ENCODE results near the gene TBX1. TPM values are rescaled to one million over a fixed set of nuclear protein-coding genes. Genes with fewer than 3 reads are reported as not detected.

TBX1 gene
- polyA plus RNA-seq, 3 donors = not detected

- H3K9me3 ChIP-seq (replicated peaks in 1 of 2; ENCODE audit: control insufficient read depth in 1 of 2, insufficient read depth in 1 of 2, low read length in 2 of 2) = peaks cover 6 to 37% of the 10 kb centered on the region in 2 donors
- no peak overlapping the region for H3K27ac ChIP-seq (ENCODE audit: low read depth in 1 of 2, low read length in 2 of 2)
- H4K20me1 ChIP-seq (ENCODE audit: insufficient read depth, low read length) = no peaks in the 10 kb centered on the region
These were observed 4.3 kb downstream of the TBX1 start for GRCh38 chr22:19764636-19765476.

More at GRCh38 chr22:19764636-19765476, 4.3 kb downstream of the TBX1 start:
- intact Hi-C loops (cut with micrococcal nuclease) = no loop called here
- H3K9me3 Mint-ChIP-seq = peaks cover 0 to 29% (median 14%) of the 10 kb centered on the region in 7 donors
- peak overlapping the region; percentile 41 for H3K4me2 ChIP-seq (replicated peaks; ENCODE audit: extremely low read depth, low read length, poor library complexity, severe bottlenecking)
- no peak overlapping the region for H2AFZ ChIP-seq (ENCODE audit: insufficient read depth, low read depth, low read length, poor library complexity, severe bottlenecking)
- 63% methylated on average over 19 of the region's 25 CpGs for WGBS (ENCODE audit: insufficient coverage)
- H3K4me3 ChIP-seq (replicated peaks in 1 of 3; ENCODE audit: low read depth in 2 of 3, low read length in 3 of 3) = no peak overlapping the region
- no peak for TF ChIP-seq CTCF (IDR thresholded peaks at IDR 0.05)
- peaks cover 46 to 79% of the 10 kb centered on the region in 2 donors for H3K27me3 ChIP-seq (ENCODE audit: control insufficient read depth in 2 of 2, insufficient read depth in 2 of 2, low read length in 2 of 2)
- peaks cover 22% of the 10 kb centered on the region for H3K4me1 Mint-ChIP-seq
- peaks cover 19 to 32% of the 10 kb centered on the region in 2 donors for H3K4me1 ChIP-seq (ENCODE audit: control insufficient read depth in 1 of 2, insufficient read depth in 2 of 2, low read length in 2 of 2)
- peak overlapping the region; percentile 21 to 85 for H3K4me3 Mint-ChIP-seq
- H3K79me2 ChIP-seq (ENCODE audit: insufficient read depth, low read length) = no peaks in the 10 kb centered on the region
- H3K36me3 ChIP-seq (replicated peaks in 1 of 2; ENCODE audit: control insufficient read depth in 1 of 2, insufficient read depth in 2 of 2, low read length in 2 of 2) = no peaks in the 10 kb centered on the region
- peaks cover 4 to 13% of the 10 kb centered on the region in 2 donors for H3K36me3 Mint-ChIP-seq
- no peak for DNase-seq
- peaks cover 74 to 89% (median 79%) of the 10 kb centered on the region in 3 donors for H3K27me3 Mint-ChIP-seq (ENCODE audit: low read depth in 3 of 3)
- no peak overlapping the region for H3K9ac ChIP-seq (ENCODE audit: insufficient read depth, low read length, poor library complexity, severe bottlenecking)
- no peak overlapping the region for H3K27ac Mint-ChIP-seq

Data from CD14-positive monocyte (primary cell).